ENCODE data around the gene CCDC87.
A peak's percentile ranks its signal among the peaks of the same experiment; 100 is the strongest.
"Not testable (repeated sequence)": the region's sequence is repeated elsewhere in the genome, so short reads cannot be mapped to it uniquely, and the experiment has no call there.

CCDC87 gene

DNA sequence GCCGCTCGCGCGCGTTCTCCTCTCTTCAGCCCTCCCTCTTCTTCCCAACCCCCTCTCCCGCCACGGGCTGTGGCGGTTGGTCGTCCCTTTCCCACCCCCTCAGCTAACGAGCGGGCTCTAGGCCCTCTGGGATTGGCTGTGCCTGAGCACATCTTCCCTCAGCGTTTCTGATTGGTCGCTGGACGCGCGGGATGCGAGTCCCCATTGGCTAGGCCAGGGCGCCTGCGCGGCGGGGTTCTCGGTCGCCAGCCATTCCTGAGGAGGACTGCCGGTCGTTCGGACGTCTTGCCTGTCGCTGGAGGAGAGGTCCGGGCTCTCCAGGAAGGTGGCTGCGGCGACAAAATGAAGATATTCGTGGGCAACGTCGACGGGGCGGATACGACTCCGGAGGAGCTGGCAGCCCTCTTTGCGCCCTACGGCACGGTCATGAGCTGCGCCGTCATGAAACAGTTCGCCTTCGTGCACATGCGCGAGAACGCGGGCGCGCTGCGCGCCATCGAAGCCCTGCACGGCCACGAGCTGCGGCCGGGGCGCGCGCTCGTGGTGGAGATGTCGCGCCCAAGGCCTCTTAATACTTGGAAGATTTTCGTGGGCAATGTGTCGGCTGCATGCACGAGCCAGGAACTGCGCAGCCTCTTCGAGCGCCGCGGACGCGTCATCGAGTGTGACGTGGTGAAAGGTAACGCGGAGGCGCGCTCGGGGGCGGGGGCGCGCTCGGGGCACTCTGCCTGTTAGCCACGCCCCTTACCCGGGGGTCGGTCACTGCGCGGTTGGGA is 23.7 kb upstream of the CCDC87 start, which contains the start of gene RBM14:
TSS of gene RBM14 (plus strand) at position 252 of the 776 bp plus-strand sequence. CDS start at position 343, 91 bp downstream.
- peak; percentile 93 for DNase-seq

DNA sequence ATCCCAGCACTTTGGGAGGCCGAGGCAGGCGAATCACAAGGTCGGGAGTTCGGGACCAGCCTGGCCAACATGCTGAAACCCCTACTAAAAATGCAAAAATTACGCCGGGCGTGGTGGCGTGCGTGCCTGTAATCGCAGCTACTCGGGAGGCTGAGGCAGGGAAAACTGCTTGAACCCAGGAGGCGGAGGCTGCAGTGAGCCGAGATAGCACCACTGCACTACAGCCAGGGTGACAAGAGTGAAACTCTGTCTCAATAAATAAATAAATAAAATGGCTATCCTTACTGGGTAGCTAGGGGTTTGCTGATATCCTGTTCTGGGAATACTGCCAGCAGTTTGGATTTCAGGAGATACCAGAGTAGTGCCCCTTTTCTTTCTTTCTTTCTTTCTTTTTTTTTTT is 21.2 kb upstream of the CCDC87 start:
- no peak for DNase-seq

DNA sequence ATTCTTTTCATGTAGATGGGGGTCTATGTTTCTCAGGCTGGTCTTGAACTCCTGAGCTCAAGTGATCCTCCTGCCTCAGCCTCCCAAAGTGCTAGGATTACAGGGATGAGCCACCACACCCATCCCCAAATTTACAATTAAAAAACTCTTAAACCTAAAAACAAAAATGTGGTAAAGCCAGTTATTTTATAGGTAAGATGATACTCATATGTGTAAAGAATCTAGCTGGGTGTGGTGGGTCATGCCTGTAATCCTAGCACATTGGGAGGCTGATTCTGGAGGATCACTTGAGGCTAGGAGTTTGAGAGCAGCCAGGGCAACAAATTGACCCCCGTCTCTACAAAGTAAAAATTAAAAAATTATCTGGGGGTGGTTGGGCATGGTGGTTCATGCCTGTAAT is 19.6 kb upstream of the CCDC87 start:
- DNase-seq = no peak

DNA sequence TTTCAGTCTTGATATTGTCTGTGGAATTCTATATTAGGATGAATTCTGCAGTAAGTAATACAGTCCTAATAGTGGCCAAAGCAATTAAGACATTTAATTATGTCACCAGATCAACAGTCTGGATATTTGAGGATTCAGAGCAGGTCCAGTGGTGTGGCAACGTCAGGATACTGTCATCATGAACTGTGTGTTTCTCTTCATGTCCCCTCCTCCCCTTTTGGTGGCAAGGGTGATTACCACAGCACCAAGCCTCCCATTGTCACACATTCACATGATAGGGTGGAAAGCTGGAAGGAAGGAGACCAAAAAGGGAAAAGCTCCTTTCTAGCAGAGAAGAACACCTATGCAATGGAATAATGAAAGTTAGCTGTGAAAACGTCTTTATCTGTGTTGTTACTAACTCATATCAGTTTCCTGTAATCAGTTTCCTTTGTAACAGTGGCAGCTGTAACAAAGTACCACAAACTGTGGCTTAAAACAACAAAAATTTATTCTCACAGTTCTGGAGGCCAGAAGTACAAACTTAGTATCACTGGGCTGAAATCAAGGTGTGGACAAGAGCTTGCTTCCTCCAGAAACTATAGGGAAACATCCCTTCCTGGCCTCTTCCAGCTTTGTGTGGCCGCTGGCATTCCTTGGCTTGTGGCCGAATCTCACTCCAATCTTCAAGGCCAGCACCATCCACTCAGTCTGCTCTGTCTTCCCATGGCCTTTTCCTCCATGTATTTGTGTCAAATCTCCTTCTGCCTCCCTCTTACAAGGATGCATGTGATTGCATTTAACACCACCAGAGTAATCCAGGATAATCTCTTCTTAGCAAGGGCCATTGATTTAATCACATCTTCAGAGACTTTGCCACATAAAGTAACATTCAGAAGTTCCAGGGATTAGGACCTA is 17.1 kb upstream of the CCDC87 start:
- no peak for DNase-seq

DNA sequence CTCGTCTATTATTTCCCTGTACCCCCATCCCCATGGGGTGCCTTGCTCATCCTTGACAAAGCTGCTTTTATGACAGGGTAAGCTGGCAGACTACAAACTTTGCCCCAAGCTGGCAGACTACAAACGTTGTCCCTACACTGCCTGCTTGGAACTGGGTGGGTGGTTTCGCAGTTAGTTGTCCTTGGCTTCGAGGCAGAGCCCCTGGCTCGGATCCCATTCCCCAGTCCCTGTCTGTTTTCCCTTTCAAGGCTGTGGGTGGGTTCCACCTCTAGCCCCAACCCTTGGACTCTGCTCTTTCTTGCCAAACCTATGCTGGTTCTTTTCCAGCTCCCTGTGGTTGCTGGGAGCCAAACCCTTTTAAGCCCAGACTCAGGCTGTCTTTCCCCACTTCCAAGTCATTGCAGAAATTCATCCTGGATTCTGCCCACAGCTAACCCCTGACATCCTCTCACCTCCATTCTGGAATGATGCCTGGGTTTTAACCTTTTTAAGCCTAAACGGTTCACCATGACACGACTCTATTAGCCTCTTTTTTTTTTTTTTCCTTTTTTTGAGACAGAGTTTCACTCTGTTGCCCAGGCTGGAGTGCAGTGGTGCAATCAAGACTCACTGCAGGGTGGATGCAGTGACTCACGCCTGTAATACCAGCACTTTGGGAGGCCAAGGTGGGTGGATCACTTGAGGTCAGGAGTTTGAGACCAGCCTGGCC is 14.4 kb upstream of the CCDC87 start:
- DNase-seq = no peak

DNA sequence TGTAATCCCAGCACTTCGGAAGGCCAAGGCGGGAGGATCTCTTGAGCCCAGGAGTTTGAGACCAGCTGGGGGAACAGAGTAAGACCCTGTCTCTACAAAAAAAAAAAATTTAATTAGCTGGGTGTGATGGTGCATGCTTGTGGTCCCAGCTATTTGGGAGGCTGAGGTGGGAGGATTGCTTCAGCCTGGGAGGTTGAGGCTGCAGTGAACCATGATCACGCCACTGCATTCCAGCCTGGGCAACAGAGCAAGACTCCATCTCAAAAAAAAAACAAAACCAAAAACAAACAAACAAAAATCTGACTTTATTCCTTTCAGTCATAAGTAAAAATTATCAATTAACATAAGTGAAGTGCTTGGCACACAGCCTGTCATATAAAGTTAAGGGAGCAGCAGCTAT is 13.7 kb upstream of the CCDC87 start:
- not testable (repeated sequence) for DNase-seq

DNA sequence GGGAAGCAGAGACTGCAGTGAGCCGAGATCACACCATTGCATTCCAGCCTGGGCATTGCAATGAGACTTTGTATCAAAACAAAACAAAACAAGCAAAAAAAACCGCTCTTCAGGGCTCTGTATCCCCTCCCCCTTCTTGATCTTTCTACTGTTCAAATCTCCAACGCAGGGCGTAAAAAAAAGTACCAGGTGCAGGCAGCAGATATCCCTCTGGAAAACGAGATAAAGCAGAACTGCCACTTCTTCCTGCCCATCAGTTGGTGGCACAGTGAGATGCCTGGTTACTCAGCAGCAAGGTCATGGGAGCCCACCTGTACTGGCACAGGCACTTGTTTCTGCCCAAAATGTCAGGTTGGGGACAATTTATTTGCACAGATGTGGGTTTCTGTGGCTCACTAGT is 11.3 kb upstream of the CCDC87 start:
- DNase-seq = no peak

DNA sequence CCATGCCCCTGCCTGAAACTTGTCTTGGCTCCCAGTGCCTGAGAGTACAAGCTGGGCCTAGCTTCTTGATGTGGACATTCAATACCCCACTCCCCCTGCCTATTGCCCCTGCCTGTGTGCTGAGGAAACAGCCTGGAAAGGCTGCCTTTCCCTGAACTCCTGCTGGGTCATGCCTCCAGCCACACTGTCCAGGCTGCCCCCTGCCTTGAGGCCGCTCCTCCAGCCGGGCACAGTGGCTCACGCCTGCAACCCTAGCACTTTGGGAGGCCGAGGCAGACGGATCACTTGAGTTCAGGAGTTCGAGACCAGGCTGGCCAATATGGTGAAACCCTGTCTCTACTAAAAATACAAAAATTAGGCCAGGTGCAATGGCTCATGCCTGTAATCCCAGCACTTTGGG is 10.2 kb upstream of the CCDC87 start:
- no peak for DNase-seq

DNA sequence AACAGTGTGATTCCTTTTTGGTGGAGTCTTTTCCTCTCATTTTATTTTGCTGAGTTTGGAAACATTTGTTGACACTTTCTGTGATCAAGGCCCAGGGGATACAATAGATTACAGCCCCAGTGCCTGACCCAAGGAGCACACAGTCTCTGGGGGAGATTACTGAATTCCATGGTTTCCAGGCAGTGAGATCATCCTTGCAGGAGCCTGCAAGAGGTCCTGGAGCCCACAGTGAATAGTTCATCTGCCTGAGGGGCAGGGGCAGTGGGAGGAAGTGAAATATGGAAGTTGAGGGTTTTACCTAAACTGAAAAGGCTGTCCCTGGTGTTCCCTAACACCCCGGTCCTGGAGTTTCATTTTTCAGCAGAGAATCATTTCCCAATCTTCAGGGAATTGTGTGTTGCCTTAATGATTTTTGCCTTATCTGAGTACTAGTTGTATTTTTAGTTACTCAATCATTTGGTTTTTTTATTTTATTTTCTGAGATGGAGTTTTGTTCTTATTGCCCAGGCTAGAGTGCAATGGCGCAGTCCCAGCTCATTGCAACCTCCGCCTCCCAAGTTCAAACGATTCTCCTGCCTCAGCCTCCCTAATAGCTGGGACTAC is 7.9 kb upstream of the CCDC87 start:
- no peak for DNase-seq

DNA sequence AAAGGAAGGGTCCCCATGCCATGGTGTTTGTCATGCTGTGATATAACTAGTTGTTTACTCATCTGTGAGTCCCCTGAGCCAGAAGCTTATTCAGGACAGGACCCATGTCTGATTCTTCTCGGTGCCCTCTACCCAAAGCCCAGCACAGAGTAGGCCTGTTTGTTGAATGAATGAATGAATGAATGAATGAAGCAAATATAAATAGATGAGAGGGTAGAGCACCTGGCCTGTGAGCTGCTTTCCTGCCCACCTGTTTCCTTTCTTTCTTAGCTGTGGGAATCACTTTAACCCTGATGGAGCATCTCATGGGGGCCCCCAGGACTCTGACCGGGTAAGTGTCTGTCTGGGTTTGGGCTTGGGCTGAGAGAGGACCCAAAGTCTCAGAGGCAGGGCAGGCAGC is 7.4 kb upstream of the CCDC87 start:
- no peak for DNase-seq

DNA sequence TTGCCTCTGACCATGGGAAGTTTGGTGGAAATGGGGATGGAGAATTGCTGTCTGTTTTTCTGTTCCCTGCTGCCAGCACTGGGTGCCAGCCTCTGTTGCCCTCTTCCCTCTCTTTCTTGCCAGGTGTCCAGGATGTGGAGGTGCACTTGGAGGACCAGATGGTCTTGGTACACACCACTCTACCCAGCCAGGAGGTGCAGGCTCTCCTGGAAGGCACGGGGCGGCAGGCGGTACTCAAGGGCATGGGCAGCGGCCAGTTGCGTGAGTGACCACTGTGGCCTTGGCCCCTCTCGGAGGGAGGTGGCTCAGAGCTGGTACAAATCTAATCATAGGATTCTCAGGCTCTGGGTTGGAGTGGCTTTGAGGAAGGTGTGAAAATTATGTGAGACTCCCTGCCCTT is 6.1 kb upstream of the CCDC87 start:
- DNase-seq = no peak

DNA sequence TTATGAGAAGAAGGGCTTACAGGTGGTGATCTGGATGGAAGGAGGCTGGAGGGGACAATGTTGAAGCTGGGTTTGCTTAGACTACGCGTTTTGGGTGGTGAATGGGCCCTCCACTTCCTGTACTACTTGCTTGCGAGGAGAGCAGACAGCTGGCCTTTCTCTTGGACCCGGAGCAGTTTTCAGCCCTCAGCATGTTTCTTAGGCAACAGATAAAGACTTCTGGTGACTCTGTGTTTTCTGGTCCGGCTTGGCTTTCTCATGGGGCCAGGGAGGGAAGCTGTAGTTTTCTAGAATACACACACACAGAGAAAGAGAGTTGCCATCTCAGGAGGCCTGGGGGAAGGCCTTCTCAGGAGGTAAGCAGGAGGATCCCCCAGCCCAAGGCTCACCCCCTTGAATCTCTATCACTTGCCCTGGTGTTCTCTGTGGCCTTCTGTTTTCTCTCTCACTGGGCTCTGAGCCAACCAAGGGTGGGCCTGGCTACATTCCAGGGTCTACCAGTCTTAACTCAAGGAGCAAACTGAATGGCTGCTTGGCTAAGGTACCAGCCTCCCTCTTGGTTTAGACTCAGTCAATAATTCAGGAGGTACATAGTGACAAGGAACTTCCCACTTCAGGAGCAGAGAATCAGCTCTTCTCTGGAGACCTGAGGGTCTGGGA is 2.5 kb upstream of the CCDC87 start:
- DNase-seq = no peak

DNA sequence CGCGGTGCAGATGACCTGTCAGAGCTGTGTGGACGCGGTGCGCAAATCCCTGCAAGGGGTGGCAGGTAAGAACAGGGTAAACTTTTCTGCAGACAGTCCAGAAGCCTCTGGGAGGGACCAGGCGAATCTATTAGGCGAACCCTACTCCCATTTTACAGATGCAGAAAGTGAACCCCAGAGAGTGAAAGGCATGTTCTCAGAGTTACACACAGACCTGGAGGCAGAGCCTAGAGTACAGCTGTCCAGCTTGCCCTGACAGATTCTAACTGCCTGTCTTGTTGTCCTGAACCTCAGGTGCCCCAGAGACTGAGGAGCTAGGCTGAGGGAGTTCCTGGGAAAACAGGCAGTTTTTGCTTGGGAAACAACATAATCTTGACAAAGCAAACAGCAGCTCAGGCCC is 787 bp upstream of the CCDC87 start:
- no peak for DNase-seq

DNA sequence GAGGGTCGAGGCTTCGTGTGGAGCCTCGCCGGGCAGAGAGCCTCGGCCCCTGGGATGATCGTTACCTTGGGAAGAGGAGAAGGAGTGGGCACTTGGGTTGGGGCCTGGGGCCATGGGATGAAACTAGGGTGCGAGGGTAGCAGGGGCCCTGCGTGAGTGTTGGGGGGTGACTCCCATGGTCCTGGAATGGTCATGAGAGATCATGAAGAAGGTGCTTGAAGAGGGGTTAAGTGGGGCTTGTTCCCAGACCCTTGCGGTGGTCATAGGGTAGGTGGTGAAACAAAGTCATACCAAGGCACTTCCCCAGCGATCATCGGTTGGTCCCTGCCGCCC is 406 bp upstream of the CCDC87 start:
- DNase-seq = no peak

DNA sequence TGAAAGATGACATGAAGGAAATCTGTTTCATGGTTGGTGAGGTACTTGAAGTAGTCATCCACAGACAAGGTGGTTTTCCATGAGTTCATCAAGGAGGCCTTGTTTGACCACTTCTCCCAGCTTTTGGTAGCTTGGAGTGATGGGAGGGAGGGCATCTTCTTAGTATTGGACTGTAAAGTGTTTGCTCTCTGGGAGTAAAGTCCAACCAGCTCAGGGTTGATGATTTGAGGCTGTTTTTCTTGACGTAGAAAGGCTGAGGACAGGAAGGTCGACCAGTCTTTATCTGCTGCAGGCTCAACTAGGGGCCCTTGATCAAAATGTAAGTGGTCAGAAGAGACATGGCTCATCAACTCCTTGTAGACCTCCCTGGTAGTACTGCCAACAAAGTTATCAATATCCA is 1.7 kb downstream of the CCDC87 start:
- DNase-seq = no peak

DNA sequence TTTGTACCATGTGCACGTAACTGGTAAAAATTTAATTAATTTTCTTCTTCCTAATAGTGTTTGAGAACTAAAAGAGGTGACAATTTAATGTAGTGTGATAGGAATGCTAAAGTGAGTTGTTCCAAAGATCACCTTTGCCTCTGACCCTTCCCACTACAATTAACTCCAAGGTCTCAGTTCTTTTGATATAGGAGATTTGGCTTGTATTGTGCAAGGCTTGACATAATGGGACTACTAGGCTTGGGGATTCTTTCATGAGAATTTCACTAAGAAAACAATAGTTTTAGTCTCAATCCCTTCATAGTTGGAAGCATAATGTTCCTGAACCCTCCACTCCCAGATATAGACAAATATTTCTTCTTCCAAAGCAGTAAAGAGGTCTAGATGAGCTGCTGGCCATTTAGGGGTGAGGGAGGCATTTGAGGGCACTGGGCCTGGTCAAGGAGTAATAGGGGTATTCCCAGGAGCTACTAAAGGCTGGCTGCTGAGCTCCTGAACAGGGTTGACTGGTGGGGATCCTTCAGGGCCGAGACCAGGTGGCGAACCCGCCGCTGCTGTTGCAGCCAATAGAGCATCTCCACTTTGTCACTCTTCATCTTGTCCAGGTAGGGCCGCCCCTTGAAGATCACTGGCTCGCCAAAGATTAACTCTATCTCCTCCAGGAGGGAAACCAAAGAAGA is 2.7 kb downstream of the CCDC87 start:
- DNase-seq = no peak

DNA sequence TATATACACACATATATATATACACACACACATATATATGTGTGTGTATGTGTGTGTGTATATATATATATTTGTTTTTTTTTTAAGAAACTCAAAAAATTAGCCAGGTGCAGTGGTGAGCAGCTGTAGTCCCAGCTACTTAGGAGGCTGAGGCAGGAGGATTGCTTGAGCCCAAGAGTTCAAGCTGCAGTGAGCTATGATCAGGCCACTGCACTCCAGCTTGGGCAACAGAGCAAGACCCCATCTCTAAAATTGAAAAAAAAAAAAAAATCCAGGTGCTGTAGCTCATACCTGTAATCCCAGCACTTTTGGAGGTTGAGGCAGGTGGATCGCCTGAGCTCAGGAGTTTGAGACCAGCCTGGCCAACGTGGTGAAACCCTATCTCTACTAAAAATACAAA is 3.5 kb downstream of the CCDC87 start:
- DNase-seq = not testable (repeated sequence)

DNA sequence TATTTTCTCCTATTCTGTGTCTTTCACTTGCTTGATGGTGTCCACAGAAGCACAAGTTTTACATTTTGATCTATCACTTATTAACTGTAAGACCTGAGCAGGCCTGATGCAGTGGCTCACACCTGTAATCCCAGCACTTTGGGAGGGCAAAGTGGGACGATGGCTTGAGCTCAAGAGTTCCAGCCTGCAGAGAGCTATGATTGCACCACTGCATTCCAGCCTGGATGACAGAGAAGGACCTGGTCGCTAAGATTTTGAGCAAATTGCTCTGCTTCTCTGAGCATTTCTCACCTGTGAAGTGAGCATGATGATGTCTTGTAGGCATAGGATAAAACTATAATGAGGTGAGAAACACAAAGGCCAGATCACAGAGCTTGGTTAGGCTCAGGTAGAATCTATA is 6.7 kb downstream of the CCDC87 start:
- DNase-seq = no peak

DNA sequence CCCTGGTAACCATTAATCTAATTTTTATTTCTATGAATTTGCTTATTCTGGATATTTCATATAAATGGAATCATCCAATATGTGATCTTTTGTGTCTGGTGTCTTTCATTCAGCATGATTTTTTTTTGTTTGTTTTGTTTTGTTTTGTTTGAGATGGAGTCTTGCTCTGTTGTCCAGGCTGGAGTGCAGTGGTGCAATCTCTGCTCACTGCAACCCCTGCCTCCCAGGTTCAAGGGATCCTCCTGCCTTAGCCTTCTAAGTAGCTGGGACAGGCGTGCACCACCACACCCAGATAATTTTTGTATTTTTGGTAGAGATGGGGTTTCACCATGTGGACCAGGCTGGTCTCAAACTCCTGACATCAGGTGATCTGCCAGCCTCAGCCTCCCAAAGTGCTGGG is 7.4 kb downstream of the CCDC87 start:
- not testable (repeated sequence) for DNase-seq

DNA sequence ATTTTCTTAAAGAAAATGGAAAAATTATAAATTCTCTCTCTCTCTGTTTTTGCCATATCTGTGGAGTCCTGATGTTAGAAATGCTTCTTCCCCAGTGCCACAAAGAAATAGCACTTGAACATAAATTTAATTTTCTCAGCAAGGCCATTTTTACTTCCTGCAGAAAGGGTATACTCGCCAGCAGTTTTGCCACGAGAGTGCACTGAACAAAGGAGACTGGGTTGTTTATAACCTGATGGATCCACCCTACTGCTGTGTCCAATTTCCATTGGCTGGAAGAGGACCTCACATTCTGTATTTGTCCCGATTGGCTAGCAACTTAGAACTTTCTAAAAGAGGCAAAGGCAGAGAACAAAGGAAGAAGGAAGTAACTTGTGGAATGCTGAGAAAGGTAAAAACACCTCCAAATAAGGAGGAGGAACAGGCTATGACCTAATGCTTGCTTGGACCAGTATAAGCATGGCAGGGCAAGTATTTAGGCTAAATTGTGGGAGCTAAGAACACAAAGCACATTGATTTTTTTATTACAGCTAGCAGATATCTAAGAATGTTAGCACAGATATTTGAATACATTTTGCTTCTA is 10.2 kb downstream of the CCDC87 start:
- not testable (repeated sequence) for DNase-seq

DNA sequence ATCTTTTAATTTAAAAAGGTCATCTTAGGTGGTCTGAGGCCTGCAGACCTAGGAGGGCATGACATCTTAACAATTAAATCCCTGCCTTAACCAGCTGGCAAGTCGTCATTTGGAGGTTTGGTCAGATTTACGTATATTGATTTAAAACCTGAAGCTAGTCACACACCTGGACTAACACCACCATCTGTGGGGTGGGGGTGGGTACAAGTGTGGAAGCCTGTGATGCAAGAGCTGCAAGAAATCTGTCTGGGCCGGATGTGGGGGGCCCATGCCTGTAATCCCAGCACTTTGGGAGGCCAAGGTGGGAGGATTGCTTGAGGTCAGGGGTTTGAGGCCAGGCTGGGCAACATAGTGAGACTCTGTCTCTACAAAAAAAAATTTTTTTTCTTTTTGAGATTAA is 11.6 kb downstream of the CCDC87 start:
- no peak for DNase-seq

DNA sequence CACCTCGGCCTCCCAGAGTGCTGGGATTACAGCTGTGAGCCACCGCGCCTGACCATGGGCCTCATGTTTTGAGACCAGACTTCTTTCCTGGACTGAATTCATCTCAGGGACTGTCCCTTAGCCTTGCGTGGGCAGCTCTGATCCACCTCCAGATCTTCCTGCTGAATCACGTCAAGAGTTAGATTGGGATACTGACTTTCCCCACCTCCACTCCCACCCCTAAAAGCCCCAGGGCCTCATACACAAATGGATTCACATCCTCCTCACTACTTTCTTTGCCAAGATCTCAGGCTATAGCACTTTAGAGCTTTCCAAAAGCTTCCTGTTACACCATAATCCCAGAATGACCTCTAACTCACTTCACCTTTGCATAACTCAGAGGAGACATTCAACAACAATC is 12.1 kb downstream of the CCDC87 start:
- DNase-seq = no peak

Data from DMS 273 treated with DMSO at 0.1 percent for 48 hours (cell line).